ENCODE results near the gene TTLL10. TPM values are rescaled to one million over a fixed set of nuclear protein-coding genes. Genes with fewer than 3 reads are reported as not detected.

The TTLL10 gene
- total and polyA plus RNA-seq, 2 of the 8 experiments (the other 6 are each of a cell fraction or from before 2014, with no cell fraction given): 1.1 to 1.7 TPM

- no peak overlapping the region for H3K27ac ChIP-seq (ENCODE audit: low read depth, low read length)
- peaks cover 0 to 17% (median 5%) of the 10 kb centered on the region in 4 experiments; a peak in 5 of 8 replicates for H3K36me3 ChIP-seq (ENCODE audit: control insufficient read depth in 2 of 4, insufficient read depth in 4 of 4, low read length in 3 of 4)
- no peak for FAIRE-seq
- H3K14ac ChIP-seq (ENCODE audit: insufficient read length): no peak overlapping the region
- no peak overlapping the region for H3K23ac ChIP-seq (ENCODE audit: insufficient read length)
- DNase-seq (ENCODE audit: low read depth in 1 of 2, low spot score in 2 of 2): no peak
- H2BK12ac ChIP-seq (ENCODE audit: low read depth, low read length): no peak overlapping the region
- peaks cover 2% of the 10 kb centered on the region; the same call in 1 of the 2 replicates for H3K79me1 ChIP-seq (ENCODE audit: low read depth, low read length)
- no peak overlapping the region for H2BK20ac ChIP-seq (ENCODE audit: low read length)
- H3K9ac ChIP-seq (replicated peaks in 1 of 4; ENCODE audit: extremely low read depth in 1 of 4, low read depth in 3 of 4, low read length in 3 of 4): no peak overlapping the region
- H3K56ac ChIP-seq (replicated peaks; ENCODE audit: insufficient read length, low read depth, low read length): no peak overlapping the region
- H3K27me3 ChIP-seq (replicated peaks in 1 of 4; ENCODE audit: control insufficient read depth in 3 of 4, extremely low read depth in 1 of 4, insufficient read depth in 3 of 4, low read length in 3 of 4): no peaks in the 10 kb centered on the region
- no peak overlapping the region for H4K5ac ChIP-seq (ENCODE audit: insufficient read length, low read depth, low read length)
- 77% methylated on average over 10 of the region's 11 CpGs; no CpG with 5 or more reads in 1 of the 2 experiments for WGBS, 2 experiments (ENCODE audit: extremely low coverage in 1 of 2, insufficient coverage in 1 of 2, insufficient read length in 1 of 2, insufficient replicate concordance in 2 of 2, low coverage in 1 of 2, low lambda C conversion rate in 2 of 2, missing lambda C conversion rate in 1 of 2)
- no peak overlapping the region for H2AK5ac ChIP-seq (ENCODE audit: low read depth, low read length)
- CTCF ChIA-PET (ENCODE audit: partially characterized antibody): interaction anchor here (0.8 to 1.9 kb wide), 8 partner anchors 10 to 231 kb away, joined by 3 to 12 read pairs (median 3); no protein-coding TSS in a partner anchor
- H4K8ac ChIP-seq (ENCODE audit: extremely low read depth, insufficient read depth, low read length): no peak overlapping the region; the same call in 1 of the 2 replicates
- no peak overlapping the region for H3K18ac ChIP-seq (ENCODE audit: extremely low read depth, low read length)
- no peak overlapping the region for H2BK15ac ChIP-seq (ENCODE audit: low read length)
- POLR2A ChIA-PET (ENCODE audit: partially characterized antibody): interaction anchor here (0.8 to 4.3 kb wide), 5 partner anchors 12 to 816 kb away, joined by 3 to 15 read pairs (median 4); partner anchors contain the start of gene B3GALT6
- peaks cover 3 to 10% of the 10 kb centered on the region in 2 experiments for H4K20me1 ChIP-seq (replicated peaks in 1 of 2; ENCODE audit: control insufficient read depth in 1 of 2, insufficient read depth in 2 of 2, low read length in 2 of 2)
- no peak overlapping the region for H3K4me3 ChIP-seq (ENCODE audit: extremely low read depth in 1 of 4, insufficient read depth in 2 of 4, low read depth in 3 of 4, low read length in 4 of 4)
- H3K4ac ChIP-seq (replicated peaks; ENCODE audit: insufficient read length, low read depth, low read length): no peak overlapping the region
- no peak overlapping the region for H2BK5ac ChIP-seq (ENCODE audit: low read depth, low read length)
- no peaks in the 10 kb centered on the region for H3K9me3 ChIP-seq (ENCODE audit: insufficient read depth in 2 of 2, low read depth in 1 of 2, low read length in 1 of 2)
- H3K79me2 ChIP-seq (ENCODE audit: control insufficient read depth in 1 of 2, insufficient read depth in 2 of 2, low read length in 2 of 2): no peaks in the 10 kb centered on the region
- no peak overlapping the region for H2BK120ac ChIP-seq (replicated peaks; ENCODE audit: low read depth, low read length)
- H3K23me2 ChIP-seq (ENCODE audit: low read depth, low read length): no peaks in the 10 kb centered on the region
- H2AFZ ChIP-seq (ENCODE audit: low read length): no peak overlapping the region
- no peak overlapping the region for H3K4me2 ChIP-seq (ENCODE audit: insufficient read depth in 1 of 2, low read depth in 2 of 2, low read length in 2 of 2)
- H4K91ac ChIP-seq (replicated peaks; ENCODE audit: insufficient read length, low read length): no peak overlapping the region
- H3K4me1 ChIP-seq (replicated peaks in 1 of 4; ENCODE audit: control insufficient read depth in 3 of 4, insufficient read depth in 4 of 4, low read length in 3 of 4): no peaks in the 10 kb centered on the region; a peak in 1 of 7 replicates
- no peak for TF ChIP-seq KDM1A (IDR thresholded peaks at IDR 0.05; ENCODE audit: borderline replicate concordance, low read length)
- TF ChIP-seq RFX5 (IDR thresholded peaks at IDR 0.05; ENCODE audit: borderline replicate concordance, low read depth, low read length): no peak
- no peak for TF ChIP-seq TBP (IDR thresholded peaks at IDR 0.05; ENCODE audit: low read depth, low read length)
- TF ChIP-seq FOSL1 (IDR thresholded peaks at IDR 0.05; ENCODE audit: insufficient read depth, low read depth, low read length): no peak
Measured at GRCh38 chr1:1215080-1215676, 41.5 kb downstream of the TTLL10 start.

Measured in H1 (cell line).